Tongue (tissue), 2 donors: ENCODE measurements around the gene MTMR11. TPM values are rescaled to one million over a fixed set of nuclear protein-coding genes. Genes with fewer than 3 reads are reported as not detected.
"Not testable (repeated sequence)": the region's sequence is repeated elsewhere in the genome, so short reads cannot be mapped to it uniquely, and the experiment has no call there.

Experiments
- DNase-seq: peaks from one replicate; pipeline ENCODE4 v3.0.0-alpha.2; 2015
- total RNA-seq: library from RNA; depleted of rRNA; stranded (reverse); fragments of >200 nt; gene quantifications from one replicate; pipeline ENCODE4 v1.2.3, GENCODE V29; 2014

The MTMR11 gene
- total RNA-seq, 1 donor from 2014 or later, result 21.0 TPM

GRCh38 chr1:149899460-149900284, 37.0 kb downstream of the MTMR11 start, which contains the start of gene BOLA1:
TSS of gene BOLA1 (plus strand) at chr1:149899568. CDS start at chr1:149900060, 492 bp downstream.
- peak; percentile 97 for DNase-seq

DNA sequence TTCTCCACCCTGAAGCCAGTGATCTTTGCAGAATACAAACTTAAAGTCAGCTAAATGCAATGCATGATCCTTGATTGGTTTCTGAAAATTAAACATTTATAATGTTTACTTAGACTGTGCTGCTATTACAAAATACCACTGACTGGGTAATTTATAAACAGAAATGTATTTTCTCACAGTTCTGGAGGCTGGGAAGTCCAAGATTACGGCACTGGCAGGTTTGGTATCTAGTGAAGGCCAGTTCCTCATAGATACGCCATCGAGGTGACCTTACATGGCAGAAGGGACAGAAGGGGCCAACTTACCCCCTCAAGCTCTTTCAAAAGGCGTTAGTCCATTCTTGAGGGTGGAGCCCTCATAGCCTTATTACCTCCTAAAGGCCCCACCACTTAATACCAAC, 40.1 kb downstream of the MTMR11 start:
- DNase-seq, result no peak

DNA sequence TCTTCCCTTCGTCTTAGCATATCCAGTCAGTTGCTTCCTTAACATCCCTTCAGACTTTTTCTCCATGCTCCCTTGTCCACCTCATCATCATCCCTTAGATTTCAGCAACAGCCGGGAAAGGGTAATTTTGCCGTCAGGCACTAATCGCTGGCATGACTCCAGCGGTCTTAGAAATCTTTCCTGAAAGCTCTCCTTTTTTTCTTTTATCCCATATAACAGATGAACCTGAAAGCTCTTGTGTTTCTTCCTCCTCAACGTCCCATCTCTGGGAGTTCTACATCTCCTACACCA, 47.7 kb downstream of the MTMR11 start:
- DNase-seq, result peak; percentile 77

DNA sequence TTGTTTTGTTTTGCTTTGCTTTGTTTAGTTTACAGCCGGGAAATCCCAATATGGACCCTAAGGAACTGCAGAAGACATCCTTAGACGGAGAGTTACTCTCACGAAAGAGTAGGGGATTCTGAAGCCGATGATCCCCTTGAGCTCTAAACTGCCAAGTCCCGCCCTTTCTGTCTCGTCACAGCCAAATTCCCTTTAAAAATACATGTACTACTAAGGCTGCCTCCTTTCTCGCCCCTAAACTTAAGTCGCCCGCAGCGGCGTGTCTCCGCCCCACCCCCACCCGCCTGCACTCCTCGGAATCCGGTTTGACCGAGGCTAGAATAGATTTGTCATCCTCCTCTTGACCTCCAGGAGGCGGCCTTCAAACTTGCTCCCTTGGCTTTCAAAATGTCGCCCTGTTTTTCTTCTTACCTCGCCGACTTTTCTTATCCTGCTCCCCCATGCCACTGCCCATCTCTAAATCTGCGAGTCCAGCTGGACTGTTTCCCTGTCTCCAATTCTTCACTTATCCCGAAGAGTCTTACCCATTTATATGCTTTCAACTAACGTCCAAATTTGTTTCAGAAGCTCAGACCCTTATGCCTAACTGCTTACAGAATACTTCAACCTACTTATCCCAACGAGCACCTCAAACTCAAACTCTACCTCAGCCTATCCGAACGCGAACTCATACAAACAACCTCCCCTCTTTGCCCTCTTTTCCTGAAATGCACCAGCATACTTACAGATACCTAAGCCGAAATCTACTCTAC, 48.3 kb downstream of the MTMR11 start:
- peak; percentile 95 for DNase-seq

- DNase-seq, result peak; percentile 99
Observed at GRCh38 chr1:149887456-149888246, 49.0 kb downstream of the MTMR11 start.

- not testable (repeated sequence) for DNase-seq
Observed at GRCh38 chr1:149887196-149887455, 49.6 kb downstream of the MTMR11 start.

GRCh38 chr1:149886396-149887195, 50.1 kb downstream of the MTMR11 start:
- DNase-seq, result peak; percentile 99

GRCh38 chr1:149886121-149886395, 50.6 kb downstream of the MTMR11 start:
- not testable (repeated sequence) for DNase-seq

GRCh38 chr1:149885339-149886120, 51.1 kb downstream of the MTMR11 start:
- DNase-seq, result peak; percentile 94

DNA sequence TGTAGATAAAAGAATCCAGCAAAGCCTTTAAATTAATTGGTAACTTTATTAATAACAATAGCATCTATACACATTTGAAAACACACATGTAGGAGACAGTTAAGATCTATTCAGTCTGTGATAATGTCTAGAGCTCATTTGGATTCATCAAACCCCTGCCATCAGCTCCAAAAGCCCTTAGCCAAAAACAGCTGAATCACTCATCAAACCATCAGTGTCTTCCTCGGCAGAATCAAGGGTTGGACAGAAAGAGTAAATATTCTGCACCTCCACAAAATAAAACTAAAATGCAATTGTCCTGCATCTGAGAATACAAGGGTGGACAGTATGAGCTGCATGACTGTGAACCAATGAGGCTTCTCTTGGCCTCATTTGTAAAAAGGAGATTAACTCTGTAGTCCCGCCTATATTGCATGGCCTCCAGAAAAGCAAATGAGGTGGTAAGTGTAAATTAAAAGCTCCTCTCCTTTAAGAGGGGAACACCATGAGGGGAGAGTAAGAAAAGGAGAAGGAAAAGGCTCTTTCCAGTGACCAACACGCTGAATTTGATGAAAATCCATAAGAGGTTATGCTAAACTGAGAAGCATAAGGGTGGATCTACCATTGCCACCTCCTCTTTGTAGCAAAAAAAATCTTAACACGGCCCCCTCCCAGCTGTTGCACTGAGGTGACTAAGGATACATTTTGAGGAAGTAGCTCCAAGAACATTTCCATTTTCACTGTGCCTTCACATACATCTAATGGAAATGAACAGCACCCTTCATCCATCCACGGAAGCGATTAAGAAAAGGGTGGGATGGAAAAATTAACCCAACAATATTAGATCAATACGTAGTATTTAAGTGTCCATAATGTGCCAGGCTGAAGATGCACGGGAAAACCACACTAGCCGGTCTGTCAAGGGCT, 52.0 kb downstream of the MTMR11 start:
- DNase-seq, result peak; percentile 78

- DNase-seq, result no peak
Observed at GRCh38 chr1:149883598-149884247, 53.0 kb downstream of the MTMR11 start.

DNA sequence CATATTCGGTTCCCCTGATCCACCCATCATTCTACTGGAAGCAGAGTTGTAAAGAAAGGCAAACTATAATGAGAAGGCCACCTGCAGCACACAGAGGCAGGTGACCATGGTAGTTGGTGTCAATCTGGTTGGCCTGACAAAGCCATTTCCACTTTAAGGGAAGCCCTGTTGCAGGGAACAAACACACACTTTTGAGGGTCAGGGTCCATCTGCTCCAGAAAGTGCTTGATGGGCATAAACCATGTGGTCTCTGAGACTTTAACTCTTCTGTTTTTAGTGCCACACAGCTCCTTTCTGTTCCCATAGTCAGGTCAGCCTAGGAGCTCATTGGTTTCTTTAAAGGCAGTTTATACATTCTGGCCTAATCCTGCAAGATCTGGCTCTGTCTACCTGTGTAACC, 54.8 kb downstream of the MTMR11 start:
- no peak for DNase-seq

GRCh38 chr1:149879556-149879955, 57.1 kb downstream of the MTMR11 start:
- DNase-seq, result no peak

Other genes with a start within 250 kb of the MTMR11 start
- 1.7 TPM for gene FCGR1A, start 154.2 kb downstream of the MTMR11 start, total RNA-seq
- 15.3 TPM for gene BOLA1, start 37.3 kb downstream of the MTMR11 start, total RNA-seq
- gene SV2A, start 19.0 kb downstream of the MTMR11 start, total RNA-seq, result 3.7 TPM
- gene SF3B4, start 9.1 kb downstream of the MTMR11 start, total RNA-seq, result 9.9 TPM
- gene OTUD7B, start 73.8 kb upstream of the MTMR11 start, total RNA-seq, result 26.8 TPM
- gene VPS45, start 130.9 kb upstream of the MTMR11 start, total RNA-seq, result 51.6 TPM
- gene PLEKHO1, start 213.0 kb upstream of the MTMR11 start, total RNA-seq, result 29.0 TPM